K562 (cell line): Measurements from ENCODE around the gene FBXO28. TPM values are rescaled to one million over a fixed set of nuclear protein-coding genes. Genes with fewer than 3 reads are reported as not detected.

Experiments used
- BACH1 ChIP-seq: fragments of 200-800 bp; sonication (Bioruptor generic); IDR thresholded peaks from 2 replicates; pipeline ENCODE4 v1.6.1; 2016; ENCODE audit warnings: missing genetic modification characterization, missing compliant biosample characterization
- DPF2 ChIP-seq: fragments of 450-650 bp; IDR thresholded peaks from 2 replicates; pipeline ENCODE4 v1.6.1; 2016
- ELF2 ChIP-seq: fragments of 250-450 bp; sonication (Bioruptor Pico); IDR thresholded peaks from 2 replicates; pipeline ENCODE4 v1.5.0; 2021; ENCODE audit warnings: mild to moderate bottlenecking
- JUND ChIP-seq, 2 experiments: IDR thresholded peaks; 2 replicates in 1 of 2; 3 replicates in 1 of 2; pipeline ENCODE4 v1.6.1; 2011; ENCODE audit warnings: borderline replicate concordance in 2 of 2, low read depth in 2 of 2, low read length in 2 of 2, improper control_type of control experiment in 1 of 2, missing biosample characterization in 1 of 2, missing genetic modification characterization in 1 of 2, missing genetic modification reagents in 1 of 2
- MAFF ChIP-seq: IDR thresholded peaks from 2 replicates; pipeline ENCODE4 v1.6.1; 2012; ENCODE audit warnings: low read length, improper control_type of control experiment
- SPI1 ChIP-seq: IDR thresholded peaks from 2 replicates; pipeline ENCODE4 v1.6.1; 2011; ENCODE audit warnings: low read depth, low read length, control low read depth, borderline replicate concordance
- ZNF436 ChIP-seq: fragments of 250-450, 450-650 bp; sonication (Bioruptor Pico); formaldehyde crosslinking; IDR thresholded peaks from 2 replicates; pipeline ENCODE4 v1.7.0; 2020; ENCODE audit warnings: mild to moderate bottlenecking
- polyA plus RNA-seq, 8 experiments: library from polyadenylated mRNA; depleted of rRNA in 4 of 8; stranded (reverse) in 5 of 8; unstranded in 3 of 8; fragments of >200 nt; fragmentation: Nextera tagmentation in 2 of 8; fragmentation: Illumina TruSeq in 1 of 8; extraction: Ambion mirVana in 2 of 8; extraction: Trizol in 1 of 8; gene quantifications; 2 replicates each; pipeline versions ENCODE4 v1.2.1 to v1.2.3, GENCODE V29; 2011 to 2014; ENCODE audit warnings: inconsistent platforms in 1 of 8, missing spikeins in 1 of 8
- total RNA-seq, 7 experiments: library from RNA; depleted of rRNA in 6 of 7; stranded (reverse); fragments of >200 nt in 6 of 7; fragmentation: Illumina TruSeq in 2 of 7; extraction: Trizol in 2 of 7; gene quantifications; 2 replicates each; pipeline versions ENCODE4 v1.2.1 to v1.2.3, GENCODE V29; 2011 to 2021; ENCODE audit warnings: low replicate concordance in 1 of 7
- TF ChIP-seq, protein P1 (sequence below), 2 experiments: fragments of 450-650 bp in 1 of 2; sonication (generic) in 1 of 2; formaldehyde crosslinking in 1 of 2; IDR thresholded peaks; 2 replicates each; pipeline versions ENCODE4 v1.7.1 to v1.9.0; 2016 to 2022; ENCODE audit warnings: inconsistent platforms in 1 of 2, mild to moderate bottlenecking in 1 of 2, missing genetic modification reagents in 1 of 2
- TF ChIP-seq, protein P2 (sequence below): fragments of 250-450 bp; sonication (Bioruptor Pico); IDR thresholded peaks from 2 replicates; pipeline ENCODE4 v1.4.0; 2020; ENCODE audit warnings: mild to moderate bottlenecking, moderate library complexity
- TF ChIP-seq, protein P3 (sequence below): sonication (generic); formaldehyde crosslinking; IDR thresholded peaks from 2 replicates; pipeline ENCODE4 v1.9.0; 2022; ENCODE audit warnings: mild to moderate bottlenecking, missing genetic modification reagents
- TF ChIP-seq, protein P4 (sequence below): fragments of 450-650 bp; formaldehyde crosslinking; IDR thresholded peaks from 2 replicates; pipeline ENCODE4 v1.4.0; 2020; ENCODE audit warnings: mild to moderate bottlenecking, moderate library complexity

Gene FBXO28
- total and polyA plus RNA-seq, 9 of the 15 experiments (the other 6 are each of a cell fraction or from before 2014, with no cell fraction given) = 4.1 to 34.8 (median 25.3) TPM

DNA sequence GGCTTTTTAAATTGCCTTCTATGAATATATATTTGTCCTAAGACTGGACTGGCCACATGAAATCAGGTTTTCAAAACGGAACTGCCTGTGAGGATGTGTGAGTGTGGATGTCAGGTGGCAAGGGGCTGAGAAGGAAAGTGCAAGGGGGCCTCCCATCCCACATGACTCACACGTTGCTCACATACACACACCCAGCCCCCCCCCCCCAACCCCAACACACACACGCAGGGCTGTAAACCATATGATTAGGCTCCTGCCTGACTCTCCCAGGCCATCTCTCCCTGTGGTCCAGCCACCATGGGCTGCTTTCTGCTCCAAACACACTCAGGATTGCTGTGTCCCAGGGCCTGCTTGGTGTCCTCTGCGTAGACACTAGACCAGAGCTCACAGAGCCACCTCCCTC lies 91.5 kb downstream of the FBXO28 start (continued):
- TF ChIP-seq, protein P1, sequence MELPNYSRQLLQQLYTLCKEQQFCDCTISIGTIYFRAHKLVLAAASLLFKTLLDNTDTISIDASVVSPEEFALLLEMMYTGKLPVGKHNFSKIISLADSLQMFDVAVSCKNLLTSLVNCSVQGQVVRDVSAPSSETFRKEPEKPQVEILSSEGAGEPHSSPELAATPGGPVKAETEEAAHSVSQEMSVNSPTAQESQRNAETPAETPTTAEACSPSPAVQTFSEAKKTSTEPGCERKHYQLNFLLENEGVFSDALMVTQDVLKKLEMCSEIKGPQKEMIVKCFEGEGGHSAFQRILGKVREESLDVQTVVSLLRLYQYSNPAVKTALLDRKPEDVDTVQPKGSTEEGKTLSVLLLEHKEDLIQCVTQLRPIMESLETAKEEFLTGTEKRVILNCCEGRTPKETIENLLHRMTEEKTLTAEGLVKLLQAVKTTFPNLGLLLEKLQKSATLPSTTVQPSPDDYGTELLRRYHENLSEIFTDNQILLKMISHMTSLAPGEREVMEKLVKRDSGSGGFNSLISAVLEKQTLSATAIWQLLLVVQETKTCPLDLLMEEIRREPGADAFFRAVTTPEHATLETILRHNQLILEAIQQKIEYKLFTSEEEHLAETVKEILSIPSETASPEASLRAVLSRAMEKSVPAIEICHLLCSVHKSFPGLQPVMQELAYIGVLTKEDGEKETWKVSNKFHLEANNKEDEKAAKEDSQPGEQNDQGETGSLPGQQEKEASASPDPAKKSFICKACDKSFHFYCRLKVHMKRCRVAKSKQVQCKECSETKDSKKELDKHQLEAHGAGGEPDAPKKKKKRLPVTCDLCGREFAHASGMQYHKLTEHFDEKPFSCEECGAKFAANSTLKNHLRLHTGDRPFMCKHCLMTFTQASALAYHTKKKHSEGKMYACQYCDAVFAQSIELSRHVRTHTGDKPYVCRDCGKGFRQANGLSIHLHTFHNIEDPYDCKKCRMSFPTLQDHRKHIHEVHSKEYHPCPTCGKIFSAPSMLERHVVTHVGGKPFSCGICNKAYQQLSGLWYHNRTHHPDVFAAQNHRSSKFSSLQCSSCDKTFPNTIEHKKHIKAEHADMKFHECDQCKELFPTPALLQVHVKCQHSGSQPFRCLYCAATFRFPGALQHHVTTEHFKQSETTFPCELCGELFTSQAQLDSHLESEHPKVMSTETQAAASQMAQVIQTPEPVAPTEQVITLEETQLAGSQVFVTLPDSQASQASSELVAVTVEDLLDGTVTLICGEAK (IDR thresholded peaks at IDR 0.05) = no peak
- TF ChIP-seq, protein P1 (CRISPR knock-in tag; IDR thresholded peaks at IDR 0.05) = no peak
- TF ChIP-seq, protein P2, sequence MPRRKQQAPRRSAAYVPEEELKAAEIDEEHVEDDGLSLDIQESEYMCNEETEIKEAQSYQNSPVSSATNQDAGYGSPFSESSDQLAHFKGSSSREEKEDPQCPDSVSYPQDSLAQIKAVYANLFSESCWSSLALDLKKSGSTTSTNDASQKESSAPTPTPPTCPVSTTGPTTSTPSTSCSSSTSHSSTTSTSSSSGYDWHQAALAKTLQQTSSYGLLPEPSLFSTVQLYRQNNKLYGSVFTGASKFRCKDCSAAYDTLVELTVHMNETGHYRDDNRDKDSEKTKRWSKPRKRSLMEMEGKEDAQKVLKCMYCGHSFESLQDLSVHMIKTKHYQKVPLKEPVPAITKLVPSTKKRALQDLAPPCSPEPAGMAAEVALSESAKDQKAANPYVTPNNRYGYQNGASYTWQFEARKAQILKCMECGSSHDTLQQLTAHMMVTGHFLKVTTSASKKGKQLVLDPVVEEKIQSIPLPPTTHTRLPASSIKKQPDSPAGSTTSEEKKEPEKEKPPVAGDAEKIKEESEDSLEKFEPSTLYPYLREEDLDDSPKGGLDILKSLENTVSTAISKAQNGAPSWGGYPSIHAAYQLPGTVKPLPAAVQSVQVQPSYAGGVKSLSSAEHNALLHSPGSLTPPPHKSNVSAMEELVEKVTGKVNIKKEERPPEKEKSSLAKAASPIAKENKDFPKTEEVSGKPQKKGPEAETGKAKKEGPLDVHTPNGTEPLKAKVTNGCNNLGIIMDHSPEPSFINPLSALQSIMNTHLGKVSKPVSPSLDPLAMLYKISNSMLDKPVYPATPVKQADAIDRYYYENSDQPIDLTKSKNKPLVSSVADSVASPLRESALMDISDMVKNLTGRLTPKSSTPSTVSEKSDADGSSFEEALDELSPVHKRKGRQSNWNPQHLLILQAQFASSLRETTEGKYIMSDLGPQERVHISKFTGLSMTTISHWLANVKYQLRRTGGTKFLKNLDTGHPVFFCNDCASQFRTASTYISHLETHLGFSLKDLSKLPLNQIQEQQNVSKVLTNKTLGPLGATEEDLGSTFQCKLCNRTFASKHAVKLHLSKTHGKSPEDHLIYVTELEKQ = no peak
- TF ChIP-seq ELF2 (no peak), BACH1 (no peak), MAFF (no peak), DPF2 (0 out of 2 replicates have a peak, but pooled peaks have one; percentile 29), JUND (IDR thresholded peaks at IDR 0.05; ENCODE audit: borderline replicate concordance, low read depth, low read length) (no peak; the same call in 1 of the 2 replicates), JUND (tag; IDR thresholded peaks at IDR 0.05; ENCODE audit: borderline replicate concordance, low read depth, low read length) (no peak), ZNF436 (CRISPR knock-in tag) (no peak), SPI1 (0 out of 2 replicates have a peak, but pooled peaks have one; percentile 14)
- TF ChIP-seq, protein P3, sequence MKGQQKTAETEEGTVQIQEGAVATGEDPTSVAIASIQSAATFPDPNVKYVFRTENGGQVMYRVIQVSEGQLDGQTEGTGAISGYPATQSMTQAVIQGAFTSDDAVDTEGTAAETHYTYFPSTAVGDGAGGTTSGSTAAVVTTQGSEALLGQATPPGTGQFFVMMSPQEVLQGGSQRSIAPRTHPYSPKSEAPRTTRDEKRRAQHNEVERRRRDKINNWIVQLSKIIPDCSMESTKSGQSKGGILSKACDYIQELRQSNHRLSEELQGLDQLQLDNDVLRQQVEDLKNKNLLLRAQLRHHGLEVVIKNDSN (CRISPR knock-in tag) = no peak
- TF ChIP-seq, protein P4, sequence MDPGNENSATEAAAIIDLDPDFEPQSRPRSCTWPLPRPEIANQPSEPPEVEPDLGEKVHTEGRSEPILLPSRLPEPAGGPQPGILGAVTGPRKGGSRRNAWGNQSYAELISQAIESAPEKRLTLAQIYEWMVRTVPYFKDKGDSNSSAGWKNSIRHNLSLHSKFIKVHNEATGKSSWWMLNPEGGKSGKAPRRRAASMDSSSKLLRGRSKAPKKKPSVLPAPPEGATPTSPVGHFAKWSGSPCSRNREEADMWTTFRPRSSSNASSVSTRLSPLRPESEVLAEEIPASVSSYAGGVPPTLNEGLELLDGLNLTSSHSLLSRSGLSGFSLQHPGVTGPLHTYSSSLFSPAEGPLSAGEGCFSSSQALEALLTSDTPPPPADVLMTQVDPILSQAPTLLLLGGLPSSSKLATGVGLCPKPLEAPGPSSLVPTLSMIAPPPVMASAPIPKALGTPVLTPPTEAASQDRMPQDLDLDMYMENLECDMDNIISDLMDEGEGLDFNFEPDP (CRISPR knock-in tag) = no peak
